HEK293 (cell line): Measurements from ENCODE around the gene TSPAN9.

Source experiments
- CTCF ChIA-PET: fragments of 350-600 bp; formaldehyde crosslinking; extraction: SDS; loops from one replicate; lab custom pipeline; 2021; ENCODE audit warnings: antibody characterized with exemption; lab: Yijun Ruan, JAX
- POLR2A ChIA-PET: fragments of 300-600 bp; formaldehyde crosslinking; extraction: SDS; loops from one replicate; lab custom pipeline; 2020; ENCODE audit warnings: antibody characterized with exemption, inconsistent platforms; lab: Yijun Ruan, JAX
- H3K27ac ChIP-seq: fragments of 200-500 bp; sonication (Bioruptor generic); 2 replicates; pipeline ENCODE4 v1.5.1; 2014; ENCODE audit warnings: low read depth, low read length, control low read depth, inconsistent platforms; ENCODE audit errors: extremely low read depth
- H3K36me3 ChIP-seq, 2 experiments: fragments of 200-500 bp in 1 of 2; sonication (Bioruptor generic) in 1 of 2; 1 replicate in 1 of 2; 2 replicates in 1 of 2; pipeline ENCODE4 v1.5.1; 2014 to 2017; ENCODE audit warnings: inconsistent platforms in 2 of 2, low read length in 2 of 2; ENCODE audit not compliant: control insufficient read depth in 2 of 2, insufficient read depth in 1 of 2
- H3K4me1 ChIP-seq: fragments of 200-500 bp; sonication (Bioruptor generic); 2 replicates; pipeline ENCODE4 v1.5.1; 2014; ENCODE audit warnings: mild to moderate bottlenecking, low read length, inconsistent platforms; ENCODE audit not compliant: control insufficient read depth, insufficient read depth
- H3K4me3 ChIP-seq: 2 replicates; pipeline ENCODE4 v1.5.1; 2011; ENCODE audit warnings: low read depth, mild to moderate bottlenecking, control low read depth, low read length, moderate library complexity
- H3K9me3 ChIP-seq: fragments of 200-500 bp; sonication (Bioruptor generic); 2 replicates; pipeline ENCODE4 v1.5.1; 2014; ENCODE audit warnings: low read depth, low read length, inconsistent platforms; ENCODE audit not compliant: control insufficient read depth, insufficient read depth
- HIC1 ChIP-seq: fragments of 450-650 bp; formaldehyde crosslinking; IDR thresholded peaks from 2 replicates; pipeline ENCODE4 v1.5.1; 2016; ENCODE audit warnings: missing biosample characterization, missing genetic modification characterization
- PATZ1 ChIP-seq: fragments of 450-650 bp; formaldehyde crosslinking; IDR thresholded peaks from 2 replicates; pipeline ENCODE4 v1.5.1; 2016; ENCODE audit warnings: missing biosample characterization, missing genetic modification characterization
- ZIC2 ChIP-seq: fragments of 450-650 bp; formaldehyde crosslinking; IDR thresholded peaks from 2 replicates; pipeline ENCODE4 v1.5.1; 2016; ENCODE audit warnings: missing biosample characterization, missing genetic modification characterization
- ZNF24 ChIP-seq: fragments of 450-650 bp; formaldehyde crosslinking; IDR thresholded peaks from 2 replicates; pipeline ENCODE4 v1.5.1; 2016; ENCODE audit warnings: missing biosample characterization, missing genetic modification characterization
- ZNF335 ChIP-seq: fragments of 450-650 bp; formaldehyde crosslinking; conservative IDR thresholded peaks from 2 replicates; pipeline ENCODE4 v1.5.1; 2016; ENCODE audit warnings: missing biosample characterization, missing genetic modification characterization
- ZNF416 ChIP-seq: fragments of 450-650 bp; formaldehyde crosslinking; IDR thresholded peaks from 2 replicates; pipeline ENCODE4 v1.5.1; 2016; ENCODE audit warnings: missing biosample characterization, missing genetic modification characterization
- ZNF580 ChIP-seq: fragments of 450-650 bp; formaldehyde crosslinking; IDR thresholded peaks from 2 replicates; pipeline ENCODE4 v1.5.1; 2016; ENCODE audit warnings: missing biosample characterization, missing genetic modification characterization
- ZNF677 ChIP-seq: fragments of 450-650 bp; IDR thresholded peaks from 2 replicates; pipeline ENCODE4 v1.5.0; 2018; ENCODE audit warnings: missing biosample characterization, mild to moderate bottlenecking, missing genetic modification characterization, moderate library complexity
- ZNF76 ChIP-seq: fragments of 450-650 bp; formaldehyde crosslinking; IDR thresholded peaks from 2 replicates; pipeline ENCODE4; 2016; ENCODE audit warnings: low read depth, missing biosample characterization, missing genetic modification characterization, borderline replicate concordance
- ZNF768 ChIP-seq: fragments of 450-650 bp; formaldehyde crosslinking; IDR thresholded peaks from 2 replicates; pipeline ENCODE4 v1.5.1; 2018; ENCODE audit warnings: missing biosample characterization, mild to moderate bottlenecking, missing genetic modification characterization
- ZNF843 ChIP-seq: fragments of 450-650 bp; formaldehyde crosslinking; IDR thresholded peaks from 2 replicates; pipeline ENCODE4 v1.5.1; 2016; ENCODE audit warnings: missing biosample characterization, missing genetic modification characterization
- ZSCAN18 ChIP-seq: fragments of 450-650 bp; formaldehyde crosslinking; IDR thresholded peaks from 2 replicates; pipeline ENCODE4 v1.5.1; 2016; ENCODE audit warnings: missing biosample characterization, missing genetic modification characterization
- TF ChIP-seq, protein P1 (sequence below): fragments of 450-650 bp; formaldehyde crosslinking; IDR thresholded peaks from 2 replicates; pipeline ENCODE4 v1.5.1; 2016; ENCODE audit warnings: missing biosample characterization, missing genetic modification characterization
- TF ChIP-seq, protein P2 (sequence below): fragments of 450-650 bp; formaldehyde crosslinking; IDR thresholded peaks from 2 replicates; pipeline ENCODE4 v1.5.0; 2017; ENCODE audit warnings: missing biosample characterization, missing genetic modification characterization, borderline replicate concordance
- TF ChIP-seq, protein P3 (sequence below): fragments of 450-650 bp; formaldehyde crosslinking; IDR thresholded peaks from 2 replicates; pipeline ENCODE4 v1.5.1; 2016; ENCODE audit warnings: missing biosample characterization, missing genetic modification characterization, low read depth

The TSPAN9 gene

DNA sequence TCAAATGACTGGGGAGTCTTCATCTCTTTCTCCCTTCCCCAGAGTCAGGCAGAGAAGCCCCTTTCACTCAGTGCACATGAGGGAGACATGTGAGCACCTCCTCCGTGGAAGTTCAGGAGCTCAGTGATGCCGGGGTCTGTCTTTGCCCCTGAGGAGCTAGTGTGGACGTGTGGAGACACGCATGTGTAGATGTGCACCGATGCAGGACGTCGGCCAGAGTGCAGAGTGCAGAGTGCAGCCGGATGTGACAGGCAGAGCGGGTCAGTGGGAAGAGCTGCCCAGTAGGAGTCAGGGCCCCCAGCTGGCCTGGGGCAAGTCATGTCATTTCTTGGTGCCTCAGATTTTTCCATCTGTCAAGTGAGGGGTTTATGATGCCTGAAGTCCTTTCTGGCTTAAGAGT, 20.7 kb downstream of the TSPAN9 start (continued):
- TF ChIP-seq HIC1 (tag by site-specific recombination) (no peak), ZSCAN18 (no peak), ZNF76 (tag by site-specific recombination) (no peak), PATZ1 (tag by site-specific recombination) (0 out of 2 replicates have a peak, but pooled peaks have one; percentile 6), ZNF416 (tag by site-specific recombination) (no peak), ZNF677 (no peak), ZNF24 (tag by site-specific recombination) (no peak), ZIC2 (tag by site-specific recombination) (0 out of 2 replicates have a peak, but pooled peaks have one; percentile 16)
- TF ChIP-seq, protein P1, sequence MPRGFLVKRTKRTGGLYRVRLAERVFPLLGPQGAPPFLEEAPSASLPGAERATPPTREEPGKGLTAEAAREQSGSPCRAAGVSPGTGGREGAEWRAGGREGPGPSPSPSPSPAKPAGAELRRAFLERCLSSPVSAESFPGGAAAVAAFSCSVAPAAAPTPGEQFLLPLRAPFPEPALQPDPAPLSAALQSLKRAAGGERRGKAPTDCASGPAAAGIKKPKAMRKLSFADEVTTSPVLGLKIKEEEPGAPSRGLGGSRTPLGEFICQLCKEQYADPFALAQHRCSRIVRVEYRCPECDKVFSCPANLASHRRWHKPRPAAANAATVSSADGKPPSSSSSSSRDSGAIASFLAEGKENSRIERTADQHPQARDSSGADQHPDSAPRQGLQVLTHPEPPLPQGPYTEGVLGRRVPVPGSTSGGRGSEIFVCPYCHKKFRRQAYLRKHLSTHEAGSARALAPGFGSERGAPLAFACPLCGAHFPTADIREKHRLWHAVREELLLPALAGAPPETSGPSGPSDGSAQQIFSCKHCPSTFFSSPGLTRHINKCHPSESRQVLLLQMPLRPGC: no peak

DNA sequence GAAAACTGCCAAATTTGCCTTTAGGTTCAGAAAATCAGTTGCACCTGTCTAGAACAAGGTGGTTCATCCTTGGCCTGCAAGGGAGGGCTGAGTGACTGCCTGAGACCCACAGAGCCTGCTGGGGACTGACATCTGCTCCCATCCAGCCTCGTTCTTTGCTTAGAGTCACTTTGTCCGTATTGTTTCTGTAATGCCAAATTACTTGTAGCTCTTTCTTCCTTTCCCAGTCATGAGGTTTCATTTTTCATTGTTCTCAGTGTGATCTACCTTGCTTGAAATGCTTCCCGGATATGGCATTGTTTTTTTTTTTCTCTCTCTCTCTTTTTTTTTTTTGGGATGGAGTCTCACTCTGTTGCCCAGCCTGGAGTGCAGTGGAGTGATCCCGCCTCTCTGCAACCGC, 21.3 kb downstream of the TSPAN9 start:
- CTCF ChIA-PET: interaction anchor here (0.6 to 1.3 kb wide), 2 partner anchors 135 to 177 kb away, joined by 3 read pairs; no protein-coding TSS in a partner anchor
- H3K27ac ChIP-seq: no peak overlapping the region
- H3K4me3 ChIP-seq: no peak overlapping the region
- TF ChIP-seq, protein P2, sequence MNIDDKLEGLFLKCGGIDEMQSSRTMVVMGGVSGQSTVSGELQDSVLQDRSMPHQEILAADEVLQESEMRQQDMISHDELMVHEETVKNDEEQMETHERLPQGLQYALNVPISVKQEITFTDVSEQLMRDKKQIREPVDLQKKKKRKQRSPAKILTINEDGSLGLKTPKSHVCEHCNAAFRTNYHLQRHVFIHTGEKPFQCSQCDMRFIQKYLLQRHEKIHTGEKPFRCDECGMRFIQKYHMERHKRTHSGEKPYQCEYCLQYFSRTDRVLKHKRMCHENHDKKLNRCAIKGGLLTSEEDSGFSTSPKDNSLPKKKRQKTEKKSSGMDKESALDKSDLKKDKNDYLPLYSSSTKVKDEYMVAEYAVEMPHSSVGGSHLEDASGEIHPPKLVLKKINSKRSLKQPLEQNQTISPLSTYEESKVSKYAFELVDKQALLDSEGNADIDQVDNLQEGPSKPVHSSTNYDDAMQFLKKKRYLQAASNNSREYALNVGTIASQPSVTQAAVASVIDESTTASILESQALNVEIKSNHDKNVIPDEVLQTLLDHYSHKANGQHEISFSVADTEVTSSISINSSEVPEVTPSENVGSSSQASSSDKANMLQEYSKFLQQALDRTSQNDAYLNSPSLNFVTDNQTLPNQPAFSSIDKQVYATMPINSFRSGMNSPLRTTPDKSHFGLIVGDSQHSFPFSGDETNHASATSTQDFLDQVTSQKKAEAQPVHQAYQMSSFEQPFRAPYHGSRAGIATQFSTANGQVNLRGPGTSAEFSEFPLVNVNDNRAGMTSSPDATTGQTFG (tag by site-specific recombination): no peak
- TF ChIP-seq ZNF843 (tag by site-specific recombination) (no peak), ZNF335 (no peak), ZNF580 (no peak), ZNF768 (tag by site-specific recombination) (no peak)
- TF ChIP-seq, protein P3, sequence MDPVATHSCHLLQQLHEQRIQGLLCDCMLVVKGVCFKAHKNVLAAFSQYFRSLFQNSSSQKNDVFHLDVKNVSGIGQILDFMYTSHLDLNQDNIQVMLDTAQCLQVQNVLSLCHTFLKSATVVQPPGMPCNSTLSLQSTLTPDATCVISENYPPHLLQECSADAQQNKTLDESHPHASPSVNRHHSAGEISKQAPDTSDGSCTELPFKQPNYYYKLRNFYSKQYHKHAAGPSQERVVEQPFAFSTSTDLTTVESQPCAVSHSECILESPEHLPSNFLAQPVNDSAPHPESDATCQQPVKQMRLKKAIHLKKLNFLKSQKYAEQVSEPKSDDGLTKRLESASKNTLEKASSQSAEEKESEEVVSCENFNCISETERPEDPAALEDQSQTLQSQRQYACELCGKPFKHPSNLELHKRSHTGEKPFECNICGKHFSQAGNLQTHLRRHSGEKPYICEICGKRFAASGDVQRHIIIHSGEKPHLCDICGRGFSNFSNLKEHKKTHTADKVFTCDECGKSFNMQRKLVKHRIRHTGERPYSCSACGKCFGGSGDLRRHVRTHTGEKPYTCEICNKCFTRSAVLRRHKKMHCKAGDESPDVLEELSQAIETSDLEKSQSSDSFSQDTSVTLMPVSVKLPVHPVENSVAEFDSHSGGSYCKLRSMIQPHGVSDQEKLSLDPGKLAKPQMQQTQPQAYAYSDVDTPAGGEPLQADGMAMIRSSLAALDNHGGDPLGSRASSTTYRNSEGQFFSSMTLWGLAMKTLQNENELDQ (tag by site-specific recombination): no peak
- no peaks in the 10 kb centered on the region for H3K9me3 ChIP-seq
- H3K36me3 ChIP-seq: no peaks in the 10 kb centered on the region
- POLR2A ChIA-PET: interaction anchor here (0.8 kb wide), 1 partner anchor 24 kb away, joined by 4 read pairs; no protein-coding TSS in a partner anchor
- H3K4me1 ChIP-seq: peaks cover 4% of the 10 kb centered on the region
